Stimulated activated CD8-positive, alpha-beta memory T cell treated with anti-CD3 and anti-CD28 coated beads, Interleukin-4, amount 100 ng/mL, for 48 hours (primary cell): ENCODE results near the gene TRAF1.

ENCODE experiments used
- DNase-seq: peaks from one replicate; pipeline ENCODE4 v3.0.0-alpha.2; 2020

The TRAF1 gene

DNA sequence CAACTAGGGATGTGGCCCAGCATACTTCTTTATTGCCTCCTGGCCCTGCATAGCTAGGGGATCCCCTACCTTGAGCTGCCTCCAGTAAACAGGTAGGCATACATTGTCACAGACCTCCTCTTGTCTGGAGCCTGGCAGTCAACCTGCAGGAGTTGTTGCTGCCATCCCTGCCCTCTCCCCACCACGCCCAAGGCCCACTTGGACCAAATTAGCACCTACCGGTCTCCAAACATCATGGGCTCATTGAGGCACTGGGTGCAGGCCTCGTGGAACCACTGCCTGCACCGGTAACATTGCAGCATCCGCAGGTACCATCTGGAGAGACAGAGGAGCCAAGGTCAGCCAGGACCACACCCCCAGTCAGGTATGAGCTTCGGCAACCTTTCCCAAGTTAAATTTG, 59.9 kb downstream of the TRAF1 start:
- DNase-seq = no peak

DNA sequence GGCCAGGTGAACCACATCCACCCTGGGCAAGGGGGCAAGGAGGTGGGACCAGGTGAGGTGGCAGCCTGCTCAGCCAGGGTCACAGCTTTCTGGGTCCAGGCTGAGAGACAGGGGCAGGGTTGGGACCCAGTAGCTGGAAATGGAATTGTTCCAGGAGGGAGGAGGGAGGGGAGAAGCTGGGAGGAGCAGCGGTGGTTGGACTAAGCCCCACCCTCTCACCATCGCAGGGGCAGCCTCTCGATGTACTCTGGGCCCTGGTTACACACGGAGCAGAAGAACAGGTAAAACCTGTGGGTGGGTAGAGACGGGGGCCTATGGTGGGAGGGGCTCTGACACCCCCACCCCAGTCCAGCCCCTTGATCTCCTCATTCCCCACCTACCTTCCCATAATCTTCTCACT, 60.8 kb downstream of the TRAF1 start:
- DNase-seq = no peak

DNA sequence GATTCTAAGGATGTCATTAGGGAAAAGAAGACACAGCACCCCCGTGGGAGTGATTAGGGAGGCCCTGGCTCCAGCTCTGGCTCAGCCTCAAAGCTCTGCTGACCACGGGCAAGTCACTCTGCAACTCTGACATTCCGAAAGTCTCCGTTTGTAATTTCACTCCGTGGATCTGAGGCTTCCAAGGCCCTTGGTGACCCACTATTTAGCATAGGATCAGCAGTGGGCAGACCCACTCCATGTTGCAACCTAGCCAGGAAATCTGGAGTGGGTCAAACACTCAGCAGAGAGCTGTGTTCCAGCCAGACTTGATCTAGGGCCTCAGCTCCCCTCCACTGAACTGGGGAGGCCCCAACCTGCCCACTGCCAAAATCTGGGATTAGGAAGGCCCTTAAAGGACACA, 61.4 kb downstream of the TRAF1 start:
- no peak for DNase-seq

DNA sequence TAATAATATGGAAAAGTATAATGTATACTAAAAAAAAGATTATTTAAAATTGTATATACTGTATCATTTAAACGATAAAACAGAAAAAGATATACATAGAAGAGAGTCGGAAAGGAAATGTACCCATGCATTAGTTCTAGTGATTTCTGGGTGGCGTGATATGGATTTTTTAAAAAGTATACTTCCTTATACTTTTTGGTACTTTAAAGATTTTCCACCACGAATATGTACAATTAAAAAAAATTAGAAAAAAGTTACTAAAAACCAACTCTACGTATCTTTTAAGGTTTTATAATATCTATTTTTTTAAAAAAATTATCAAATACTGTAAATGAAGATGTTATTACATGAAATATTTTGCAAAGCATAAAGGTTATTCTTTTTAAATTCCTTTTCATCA, 61.9 kb downstream of the TRAF1 start:
- DNase-seq = no peak

DNA sequence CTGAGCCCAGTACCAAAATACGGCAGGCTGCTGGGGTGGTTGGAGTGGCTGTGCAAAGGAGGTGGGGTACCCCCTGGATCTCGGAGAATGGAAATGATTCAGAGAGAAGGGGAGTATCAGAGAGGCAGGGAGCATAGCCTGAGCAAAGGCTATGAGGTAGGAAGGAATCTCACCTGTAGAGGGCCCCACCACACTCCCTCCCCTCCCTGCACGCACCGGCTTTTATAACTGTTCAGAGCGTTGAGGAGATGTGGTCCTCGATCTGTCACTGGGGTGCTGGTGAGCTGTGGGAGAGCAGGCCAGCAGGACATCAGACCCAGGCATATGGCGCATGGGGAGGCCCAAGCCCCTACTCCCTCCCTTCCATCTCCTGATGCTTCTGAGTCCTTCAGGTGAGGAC, 62.8 kb downstream of the TRAF1 start:
- DNase-seq = no peak

DNA sequence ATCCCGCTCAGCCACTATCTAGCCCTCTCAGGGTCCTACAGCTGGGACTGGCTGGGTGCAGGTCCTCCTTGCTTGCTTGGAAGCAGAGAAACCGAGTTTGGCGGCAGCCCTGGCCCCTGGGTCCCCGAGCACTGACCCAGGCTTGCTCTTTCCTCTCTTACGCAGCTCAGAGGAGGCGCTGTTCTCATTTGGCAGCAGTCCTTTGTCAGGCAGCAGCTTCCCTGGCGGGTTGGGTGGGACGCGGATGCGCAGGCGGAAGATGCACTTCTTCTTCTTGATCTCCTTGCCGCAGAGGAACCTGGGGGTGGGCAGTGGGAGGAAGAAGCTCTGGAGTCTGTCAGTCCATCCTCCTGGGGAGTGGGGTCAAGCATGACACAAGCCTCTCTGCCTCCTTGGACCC, 64.1 kb downstream of the TRAF1 start:
- DNase-seq = no peak

DNA sequence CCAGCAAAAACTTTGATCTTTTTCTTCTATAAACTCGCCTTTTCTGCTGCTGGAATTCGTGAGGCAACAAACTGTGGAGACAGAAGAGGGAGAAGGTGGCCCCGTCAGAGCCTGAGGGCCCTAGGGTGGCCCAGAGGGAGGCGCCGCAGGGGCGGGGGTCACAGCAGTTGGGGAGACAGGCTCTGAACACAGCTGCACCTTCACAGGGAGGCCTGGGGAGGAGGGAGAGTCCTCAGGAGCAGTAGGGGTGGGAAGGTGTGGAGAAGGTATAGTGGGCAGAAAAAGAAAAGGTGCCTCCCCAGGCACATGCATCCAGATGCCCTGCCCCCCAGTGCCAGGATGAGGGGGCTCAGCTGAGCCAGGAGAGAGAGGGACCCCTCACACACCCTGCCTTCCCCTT, 64.7 kb downstream of the TRAF1 start:
- no peak for DNase-seq

DNA sequence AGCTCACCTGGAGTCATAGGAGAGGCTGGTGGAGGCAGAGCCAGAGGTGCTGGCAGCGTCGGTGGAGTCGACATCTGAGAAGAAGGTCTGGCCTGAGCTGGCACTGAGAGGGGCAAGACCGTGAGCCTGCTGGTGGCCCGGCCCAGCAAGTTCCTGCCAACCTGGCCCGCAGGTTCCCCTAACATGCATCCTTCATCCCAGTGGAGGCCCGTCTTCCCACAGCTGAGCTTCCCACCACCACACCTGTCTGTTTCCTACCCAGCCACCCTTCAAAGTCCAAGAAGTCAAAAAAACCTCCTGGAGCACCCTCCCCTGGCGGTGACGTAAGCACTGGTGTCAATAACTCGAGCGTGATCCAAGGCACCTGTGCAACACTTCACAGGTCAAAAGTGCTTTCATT, 66.5 kb downstream of the TRAF1 start:
- DNase-seq = no peak

DNA sequence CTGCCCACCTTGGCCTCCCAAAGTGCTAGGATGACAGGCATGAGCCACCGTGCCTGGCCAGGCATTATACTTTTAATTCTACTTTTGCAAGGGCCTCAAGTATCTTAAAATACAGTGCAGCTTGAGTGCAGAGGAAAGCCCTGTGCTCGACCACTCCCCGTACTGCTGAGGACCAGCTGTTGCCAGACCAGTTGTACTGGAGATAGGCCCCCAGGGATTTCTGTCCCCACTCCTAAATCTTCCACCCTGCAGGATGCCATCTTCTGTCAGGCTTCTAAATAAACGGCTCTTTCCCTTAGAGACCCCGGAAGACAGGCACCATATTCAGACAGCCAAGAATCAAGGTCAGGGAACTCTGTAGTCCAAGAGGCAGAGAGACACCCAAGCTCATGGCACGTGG, 67.2 kb downstream of the TRAF1 start:
- DNase-seq = no peak

DNA sequence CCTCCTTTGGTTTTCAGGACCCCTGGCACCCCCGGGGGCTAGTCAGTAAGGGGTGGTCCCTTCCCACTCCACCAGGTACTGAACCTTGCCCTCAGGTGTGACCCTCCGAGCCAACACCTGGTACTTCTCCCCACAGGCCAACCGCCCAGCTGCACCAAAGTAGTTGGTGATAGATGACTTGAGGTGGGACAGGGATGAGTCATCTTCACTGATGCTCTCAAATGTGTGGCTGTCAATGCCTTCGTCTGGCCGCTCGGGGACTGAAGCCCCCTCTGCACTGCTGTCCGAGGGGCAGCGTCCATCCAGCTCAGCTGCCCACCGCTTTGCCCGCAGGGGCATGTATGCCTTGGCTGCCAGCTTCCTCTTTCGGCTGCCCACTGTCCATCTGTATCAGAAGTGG, 68.7 kb downstream of the TRAF1 start:
- no peak for DNase-seq

DNA sequence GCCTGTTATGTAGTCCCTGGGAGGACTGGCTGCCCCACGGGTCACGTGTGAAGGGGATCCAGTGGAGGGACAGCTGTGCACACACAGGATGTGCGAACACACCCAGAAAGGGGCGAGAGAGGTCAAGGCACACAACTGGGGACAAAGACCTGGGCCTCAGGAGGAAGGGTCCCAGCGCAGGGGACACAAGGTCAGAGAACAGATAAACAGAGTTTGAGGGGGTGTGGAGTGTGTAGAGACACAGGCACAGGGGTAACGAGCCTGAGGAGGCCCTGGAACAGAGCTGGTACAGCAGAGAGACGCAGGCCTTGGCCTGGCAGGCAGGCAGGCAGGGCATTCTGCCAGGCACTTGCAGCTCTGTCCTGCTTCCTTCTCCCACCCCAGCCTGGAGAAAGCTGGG, 69.1 kb downstream of the TRAF1 start:
- DNase-seq = no peak

DNA sequence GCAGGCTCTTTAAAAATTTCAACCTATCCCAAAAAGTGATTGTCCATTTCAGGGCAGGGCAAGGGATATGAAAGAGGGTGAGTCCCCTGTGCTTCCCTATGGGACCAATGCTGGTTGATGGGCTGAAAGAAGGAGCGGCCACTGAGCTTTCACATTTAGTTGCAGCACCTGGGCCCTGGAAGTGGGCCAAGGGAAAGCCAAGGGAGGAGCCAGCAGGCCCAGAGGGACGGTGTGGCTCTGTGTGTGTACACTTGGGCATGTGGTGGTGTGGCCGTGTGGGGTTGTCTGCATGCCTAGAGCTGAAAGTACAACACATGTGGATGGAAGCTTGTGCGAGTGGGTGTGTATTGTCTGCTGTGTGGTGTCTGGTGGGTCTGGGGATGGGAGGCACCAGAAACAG, 69.9 kb downstream of the TRAF1 start:
- no peak for DNase-seq

DNA sequence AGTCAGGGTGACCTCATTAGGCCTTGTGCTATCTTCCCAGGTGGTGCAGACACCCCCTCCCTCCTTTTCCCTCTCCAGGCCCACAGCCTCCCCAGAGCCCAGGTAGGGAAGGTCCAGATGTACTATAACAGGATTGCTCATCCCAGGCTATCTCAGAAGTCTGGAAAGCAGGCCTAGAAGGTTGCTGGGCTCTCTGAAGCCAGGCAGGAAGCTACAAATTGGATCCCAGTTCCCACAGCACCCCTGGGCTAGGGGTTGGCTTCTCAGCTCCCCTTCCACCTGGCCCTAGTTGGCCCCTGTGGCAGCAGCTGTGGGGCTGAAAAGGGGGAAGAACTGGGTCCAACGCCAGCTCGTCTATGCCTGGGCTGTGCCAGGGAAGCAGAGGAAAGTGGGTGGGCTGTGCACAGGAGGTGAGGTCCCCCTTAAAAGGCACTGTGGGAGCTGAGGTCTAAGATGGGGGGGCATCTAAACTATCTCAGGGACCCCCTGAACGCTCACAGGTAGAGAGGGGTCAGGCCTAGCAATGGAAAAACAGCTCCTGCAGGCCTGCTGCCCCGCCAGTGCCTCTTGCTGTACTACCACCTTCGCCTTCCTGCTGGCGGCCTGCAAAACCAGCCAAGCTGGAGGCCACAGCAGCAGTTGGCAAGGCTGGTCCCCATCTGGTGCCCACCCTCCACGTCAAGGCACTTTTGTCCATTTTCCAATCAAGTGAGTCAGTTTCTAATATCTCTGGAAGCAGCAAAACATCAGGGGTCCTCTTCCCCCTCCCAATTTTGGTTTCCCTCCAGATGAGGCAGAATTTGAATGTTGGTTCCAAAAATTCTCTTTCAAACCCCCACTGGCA, 70.5 kb downstream of the TRAF1 start:
- peak; percentile 22 for DNase-seq

DNA sequence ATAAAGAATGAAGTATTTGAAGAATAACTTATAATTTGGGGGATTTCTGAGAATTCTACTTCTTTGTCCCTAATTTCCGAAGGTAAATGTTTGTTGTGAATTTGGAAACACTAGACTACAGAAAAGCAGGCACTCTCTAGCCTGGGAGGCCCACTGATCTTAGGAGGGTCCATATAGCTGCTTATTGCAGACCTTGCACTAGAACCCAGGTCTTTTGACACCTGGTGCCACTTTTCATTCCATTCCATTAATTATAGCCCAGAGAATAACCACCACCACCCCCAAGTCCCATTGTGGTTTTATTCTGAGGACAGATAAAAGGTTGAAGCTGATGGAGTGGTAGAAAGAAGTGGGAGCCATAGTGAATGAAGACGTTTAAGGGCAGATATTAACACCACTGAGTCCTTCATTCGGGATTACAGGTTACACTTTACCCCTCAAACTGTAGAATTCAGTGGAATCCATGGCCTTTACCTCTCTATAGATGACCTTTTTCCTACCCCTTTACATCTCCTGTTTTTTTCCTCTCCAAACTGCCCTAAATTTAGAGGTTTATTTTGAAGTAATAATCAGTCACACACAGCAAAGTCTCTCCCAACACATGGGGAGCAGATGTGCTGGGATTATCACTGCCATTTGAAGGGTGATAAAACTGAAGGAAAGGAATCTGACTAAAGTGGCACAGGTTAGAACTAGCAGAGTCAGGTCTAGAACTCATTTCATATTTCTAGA, 71.8 kb downstream of the TRAF1 start:
- no peak for DNase-seq

DNA sequence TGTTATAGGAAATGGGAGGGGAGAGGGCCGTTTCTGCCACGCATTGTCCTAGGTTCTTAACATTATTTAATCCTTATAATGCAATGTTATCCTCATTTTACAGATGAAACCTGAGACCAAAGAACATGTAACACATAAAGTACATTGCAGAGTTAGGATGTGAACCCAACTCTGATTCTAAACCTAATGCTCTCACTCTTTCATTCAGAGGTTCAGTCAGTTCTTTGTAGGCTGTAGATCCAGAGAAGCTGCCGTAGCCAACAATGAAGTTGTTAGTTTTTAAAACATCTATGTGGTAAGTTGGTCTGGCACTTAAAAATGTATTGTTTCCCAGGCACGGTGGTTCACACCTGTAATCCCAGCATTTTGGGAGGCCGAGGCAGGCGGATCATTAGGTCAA, 73.4 kb downstream of the TRAF1 start:
- no peak for DNase-seq
